WTC11 (cell line): ENCODE results near the gene NPIPA5.
"Not testable (repeated sequence)": the region's sequence is repeated elsewhere in the genome, so short reads cannot be mapped to it uniquely, and the experiment has no call there.

Experiments
- CTCF ChIP-seq: fragments of 200-600 bp; IDR thresholded peaks from 2 replicates; pipeline ENCODE4 v1.8.0; 2022; ENCODE audit warnings: antibody characterized with exemption
- JUN ChIP-seq: sonication (generic); formaldehyde crosslinking; IDR thresholded peaks from 2 replicates; pipeline ENCODE4 v1.8.0; 2023; ENCODE audit warnings: mild to moderate bottlenecking, missing genetic modification reagents
- PREB ChIP-seq: sonication (generic); formaldehyde crosslinking; IDR thresholded peaks from 2 replicates; pipeline ENCODE4 v1.8.1; 2022; ENCODE audit warnings: mild to moderate bottlenecking, missing genetic modification reagents, moderate library complexity, borderline replicate concordance

DNA sequence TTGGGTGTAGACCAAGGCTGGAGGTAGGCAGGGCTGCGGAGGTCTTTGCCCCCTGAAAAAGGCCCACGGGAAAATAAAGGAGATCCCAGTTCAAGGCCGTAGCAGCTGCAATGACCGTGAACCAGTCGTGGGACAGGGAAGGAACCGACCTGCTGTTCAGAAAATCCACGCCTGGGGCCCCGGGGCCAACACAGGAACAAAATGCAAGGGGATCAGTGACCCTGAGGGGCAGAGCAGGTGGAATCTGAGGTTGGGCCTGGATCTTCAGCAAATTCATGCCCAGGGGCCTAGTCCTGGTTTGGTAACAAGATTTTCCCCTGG, 18.4 kb upstream of the NPIPA5 start:
- TF ChIP-seq JUN (CRISPR knock-in tag); PREB (CRISPR knock-in tag); CTCF: not testable (repeated sequence)
